GM21786 (cell line): ENCODE measurements around the gene MS4A4E.
"Not testable (repeated sequence)": the region's sequence is repeated elsewhere in the genome, so short reads cannot be mapped to it uniquely, and the experiment has no call there.

Experiments used
- ATAC-seq: cut with Tn5 transposase; IDR thresholded peaks from one replicate; pipeline ENCODE4 v1.9.1; 2021; ENCODE audit not compliant: unreplicated experiment

The MS4A4E gene

DNA sequence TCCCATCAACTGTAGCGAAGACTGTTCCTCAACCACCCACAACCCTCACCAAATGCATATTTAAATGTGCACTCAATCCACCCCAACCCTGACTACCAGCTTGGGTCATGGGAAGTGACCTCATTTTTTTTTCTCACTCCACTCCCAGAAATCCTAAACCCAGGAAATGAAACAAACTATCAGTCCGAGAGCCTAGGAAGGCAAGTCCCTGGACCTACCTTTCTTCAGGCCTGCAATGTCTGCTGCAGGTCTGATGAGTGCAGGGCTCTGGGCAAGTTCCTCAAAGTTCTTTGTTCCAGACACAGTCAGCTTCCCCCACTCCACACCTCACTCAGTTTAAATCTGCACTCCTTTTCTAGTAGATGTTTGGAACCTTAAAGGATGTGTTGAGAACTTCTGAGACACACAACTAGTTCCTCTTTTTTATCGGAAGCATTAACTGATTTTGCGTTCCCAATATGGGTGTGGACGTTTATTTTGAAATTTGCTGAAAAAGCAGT is at the start of gene MS4A4E:
Gene MS4A4E (minus strand): TSS at position 398 of the 500 bp plus-strand sequence. CDS start 13,082 bp downstream, outside the sequence.
- ATAC-seq: no peak

DNA sequence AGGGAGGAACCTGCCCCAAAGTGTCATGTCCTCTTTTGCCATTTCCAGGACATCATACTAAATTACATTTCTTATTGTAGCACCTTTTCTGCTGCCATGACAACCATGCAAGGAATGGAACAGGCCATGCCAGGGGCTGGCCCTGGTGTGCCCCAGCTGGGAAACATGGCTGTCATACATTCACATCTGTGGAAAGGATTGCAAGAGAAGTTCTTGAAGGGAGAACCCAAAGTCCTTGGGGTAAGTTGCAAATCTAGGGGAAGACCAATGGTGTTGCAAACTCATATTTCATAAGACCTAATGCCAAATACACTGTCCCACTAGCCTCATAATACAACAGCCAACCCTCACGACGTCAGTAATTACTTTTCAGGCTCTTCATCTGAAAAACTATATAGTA is 49.2 kb upstream of the MS4A4E start:
- ATAC-seq: no peak

DNA sequence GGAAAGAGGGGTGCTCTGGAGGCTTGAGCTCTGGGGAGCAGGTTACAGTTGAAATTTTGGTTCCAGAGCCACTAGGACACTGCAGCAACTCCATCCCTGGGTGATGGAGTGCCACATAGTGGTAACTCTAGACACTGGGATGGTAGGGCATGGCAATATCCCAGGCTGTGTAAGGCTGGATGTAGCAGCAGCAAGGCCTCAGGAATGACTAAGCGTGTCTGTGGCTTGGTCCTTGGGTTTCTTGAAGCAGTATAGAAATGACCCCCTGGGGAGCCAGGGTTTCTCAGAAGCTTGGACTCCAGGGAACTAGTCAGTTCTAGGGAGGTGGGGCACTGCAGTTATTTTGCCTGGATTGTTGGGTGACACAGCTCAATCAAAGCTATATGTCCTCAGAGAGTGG is 45.6 kb upstream of the MS4A4E start:
- no peak for ATAC-seq

DNA sequence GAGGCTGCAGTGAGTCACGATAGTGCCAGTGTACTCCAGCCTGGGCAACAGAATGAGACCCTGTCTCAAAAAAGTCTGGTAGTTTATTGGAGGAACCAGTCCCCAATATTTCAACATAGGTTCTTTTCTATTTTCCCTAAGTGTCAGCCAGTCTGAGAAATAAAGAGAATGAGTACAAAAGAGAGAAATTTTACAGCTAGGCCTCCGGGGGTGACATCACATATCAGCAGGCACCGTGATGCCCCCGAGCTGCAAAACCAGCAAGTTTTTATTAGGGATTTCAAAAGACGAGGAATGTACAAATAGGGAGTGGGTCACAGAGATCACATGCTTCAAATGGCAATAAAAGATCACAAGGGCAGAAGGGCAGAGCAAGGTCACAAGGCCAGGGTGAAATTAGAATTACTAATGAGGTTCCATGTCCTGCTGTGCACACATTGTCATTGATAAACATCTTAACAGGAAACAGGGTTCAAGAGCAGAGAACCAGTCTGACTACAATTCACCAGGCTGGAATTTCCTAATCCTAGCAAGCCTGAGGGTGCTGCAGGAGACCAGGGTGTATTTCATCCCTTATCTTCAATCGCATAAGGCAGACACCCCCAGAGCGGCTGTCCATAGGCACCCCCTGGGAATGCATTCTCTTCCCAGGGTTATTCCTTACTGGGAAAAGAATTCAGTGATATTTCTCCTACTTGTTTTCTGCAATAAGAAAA is 42.6 kb upstream of the MS4A4E start:
- ATAC-seq: not testable (repeated sequence)

DNA sequence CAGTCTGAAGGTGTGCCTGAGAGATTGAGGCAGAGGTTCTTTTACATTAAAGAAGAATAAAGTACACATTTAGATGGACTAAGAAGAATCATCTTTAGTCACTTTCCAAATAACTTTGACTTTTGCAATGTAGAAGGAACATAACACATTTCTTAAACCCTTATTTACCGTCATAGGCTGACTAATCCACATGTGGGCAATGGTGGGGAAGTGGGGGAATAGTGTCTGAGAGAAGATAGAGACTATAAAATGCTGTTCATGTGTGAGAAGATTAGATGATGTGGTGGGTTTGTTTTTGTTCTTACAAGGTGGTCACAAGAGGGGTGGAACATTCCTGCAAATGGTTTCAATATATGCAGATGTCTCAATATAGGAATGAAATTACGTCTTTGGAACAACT is 39.3 kb upstream of the MS4A4E start:
- no peak for ATAC-seq

DNA sequence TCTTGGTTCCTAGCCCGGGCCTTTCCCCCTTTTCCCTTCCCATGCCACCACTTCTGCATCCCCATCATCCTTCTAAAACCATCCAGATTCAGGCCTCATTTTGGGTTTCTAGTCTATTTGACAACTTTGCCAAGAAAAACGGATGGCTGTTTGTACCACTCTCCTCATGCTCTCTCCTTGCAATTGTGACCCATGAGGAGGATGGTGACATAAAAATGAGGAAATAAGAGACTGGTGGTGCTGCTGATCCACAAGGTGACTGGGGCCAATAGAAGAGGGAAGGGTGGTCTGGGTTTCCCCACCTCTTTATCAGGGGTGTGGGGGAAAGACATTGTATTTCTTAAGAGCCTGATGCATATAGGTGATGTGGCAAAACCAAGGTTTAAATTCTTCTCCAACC is 38.5 kb upstream of the MS4A4E start:
- ATAC-seq: no peak

DNA sequence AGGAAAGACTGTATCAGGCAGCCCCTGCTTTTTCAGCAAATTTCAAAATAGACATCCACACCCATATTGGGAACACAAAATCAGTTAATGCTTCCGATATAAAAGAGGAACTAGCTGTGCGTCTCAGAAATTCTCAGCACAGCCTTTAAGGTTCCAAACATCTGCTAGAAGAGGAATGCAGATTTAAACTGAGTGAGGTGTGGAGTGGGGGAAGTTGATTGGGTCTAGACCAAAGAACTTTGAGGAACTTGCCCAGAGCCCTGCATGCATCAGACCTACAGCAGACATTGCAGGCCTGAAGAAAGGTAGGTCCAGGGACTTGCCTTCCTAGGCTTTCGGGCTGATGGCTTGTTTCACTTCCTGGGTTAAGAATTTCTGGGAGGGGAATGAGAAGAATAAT is 37.5 kb upstream of the MS4A4E start, which contains the start of gene MS4A4A:
Gene MS4A4A (plus strand): TSS at position 255 of the 400 bp plus-strand sequence. CDS start 10 bp downstream, at position 265.
- ATAC-seq: no peak

DNA sequence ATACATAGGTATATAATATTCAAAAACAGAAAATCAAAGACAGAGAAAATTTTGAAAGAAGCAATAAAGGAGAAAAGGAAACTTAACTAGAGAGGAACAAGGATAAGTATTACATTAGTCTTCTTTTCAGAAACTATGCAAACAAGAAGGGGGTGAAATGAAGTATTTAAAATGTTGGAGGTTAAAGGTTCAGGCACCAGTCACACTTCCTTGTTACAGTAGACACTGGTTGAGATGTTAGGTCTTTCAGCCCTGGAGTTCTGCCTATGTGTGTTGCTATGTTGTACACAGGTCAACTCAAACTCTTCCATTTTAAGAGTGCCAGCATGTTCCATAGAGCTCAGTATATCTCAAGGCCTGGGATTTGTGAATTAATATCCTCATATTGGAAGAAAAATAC is 31.5 kb upstream of the MS4A4E start:
- no peak for ATAC-seq

DNA sequence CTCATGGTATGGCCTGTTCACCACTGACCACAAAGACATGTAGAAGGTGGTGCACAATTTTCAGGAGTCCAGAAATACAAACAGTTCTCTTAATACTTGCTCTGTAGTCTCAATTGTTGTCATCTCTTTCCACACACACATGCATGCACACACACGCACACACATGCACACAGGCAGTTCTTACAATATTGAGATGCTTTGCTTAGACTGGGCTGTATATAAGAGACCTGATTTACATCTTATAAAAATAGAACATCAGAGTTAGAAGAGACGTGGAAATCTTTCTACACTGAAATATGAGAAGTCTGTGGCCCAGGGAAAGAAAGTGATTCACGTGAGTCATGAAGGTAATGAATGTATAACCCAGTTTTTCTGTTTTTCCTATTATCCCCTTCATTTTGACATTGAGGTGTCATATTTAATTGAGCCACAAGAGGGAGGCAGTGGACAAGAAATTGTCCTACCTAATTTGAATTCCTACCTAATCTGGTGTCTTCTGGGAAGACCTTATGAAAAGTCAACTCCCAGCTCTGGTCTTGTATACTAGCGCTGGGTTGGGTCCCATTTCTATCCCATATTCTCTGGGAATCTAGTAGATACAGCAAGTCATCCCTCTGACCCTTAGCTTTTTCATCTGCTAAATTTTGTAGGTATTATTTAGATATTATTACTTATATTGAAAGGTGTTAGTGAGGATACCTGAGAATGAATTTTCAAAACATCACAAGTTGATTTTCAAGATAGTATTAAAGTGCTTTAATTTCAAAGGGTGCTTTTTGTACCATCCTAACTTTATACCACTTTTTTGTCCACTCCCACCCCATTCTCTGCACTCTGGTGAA is 22.7 kb upstream of the MS4A4E start:
- ATAC-seq: no peak

DNA sequence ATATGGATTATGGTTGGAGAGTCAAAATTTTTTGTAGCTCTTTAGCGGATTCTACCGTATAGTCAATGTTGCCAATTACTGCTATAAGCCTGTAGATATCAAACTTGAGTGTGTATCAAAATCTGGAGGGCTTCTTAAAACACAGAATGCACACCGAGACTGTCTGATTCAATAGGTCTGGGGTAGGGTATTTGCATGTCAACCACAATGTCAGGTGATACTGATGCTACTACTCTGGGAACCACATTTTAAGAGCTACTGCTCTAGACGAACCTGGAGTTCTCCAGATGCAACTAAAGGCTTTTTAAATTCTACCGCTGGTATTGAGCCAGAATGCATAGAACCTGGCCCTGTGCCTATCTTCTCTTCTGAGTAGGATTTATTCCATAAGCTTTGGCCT is 21.7 kb upstream of the MS4A4E start:
- no peak for ATAC-seq

DNA sequence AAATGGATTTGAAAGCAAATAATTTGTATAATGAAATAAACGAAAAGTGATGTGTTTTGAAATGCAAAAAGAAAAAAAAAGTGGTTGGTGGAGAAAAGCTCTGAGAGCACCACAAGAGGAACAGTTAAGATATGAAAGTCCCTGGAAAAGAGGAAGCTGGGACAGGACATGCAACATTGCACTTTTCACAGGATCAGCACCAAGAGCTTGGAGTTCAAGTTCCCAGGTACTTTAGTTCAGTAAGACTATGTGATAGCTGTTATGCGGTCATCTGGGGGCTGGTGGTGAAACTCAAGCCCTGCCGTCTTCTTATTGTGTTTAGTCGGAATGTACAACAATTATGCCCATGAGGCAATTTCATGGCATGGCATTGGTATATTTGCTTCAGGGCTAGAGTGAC is 20.5 kb upstream of the MS4A4E start:
- ATAC-seq: no peak

DNA sequence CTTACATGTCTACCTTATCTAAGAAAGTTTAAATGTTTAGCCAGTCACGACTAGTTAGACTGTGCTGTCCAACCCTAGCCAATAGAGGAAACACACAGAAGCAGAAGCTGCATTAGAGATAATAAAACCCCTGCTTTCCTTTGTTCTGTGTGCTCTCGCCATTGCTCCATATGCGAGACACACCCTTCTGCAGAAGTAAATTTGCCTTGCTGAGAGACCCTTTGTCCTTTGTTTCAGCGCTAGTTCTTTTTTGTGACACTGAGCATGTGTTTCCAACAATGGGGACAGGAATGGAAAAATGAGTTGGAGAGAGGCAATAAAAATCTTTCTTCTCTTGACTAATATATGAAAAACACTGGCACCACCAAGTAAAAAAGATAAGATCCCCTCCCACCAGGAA is 18.1 kb upstream of the MS4A4E start:
- ATAC-seq: no peak

DNA sequence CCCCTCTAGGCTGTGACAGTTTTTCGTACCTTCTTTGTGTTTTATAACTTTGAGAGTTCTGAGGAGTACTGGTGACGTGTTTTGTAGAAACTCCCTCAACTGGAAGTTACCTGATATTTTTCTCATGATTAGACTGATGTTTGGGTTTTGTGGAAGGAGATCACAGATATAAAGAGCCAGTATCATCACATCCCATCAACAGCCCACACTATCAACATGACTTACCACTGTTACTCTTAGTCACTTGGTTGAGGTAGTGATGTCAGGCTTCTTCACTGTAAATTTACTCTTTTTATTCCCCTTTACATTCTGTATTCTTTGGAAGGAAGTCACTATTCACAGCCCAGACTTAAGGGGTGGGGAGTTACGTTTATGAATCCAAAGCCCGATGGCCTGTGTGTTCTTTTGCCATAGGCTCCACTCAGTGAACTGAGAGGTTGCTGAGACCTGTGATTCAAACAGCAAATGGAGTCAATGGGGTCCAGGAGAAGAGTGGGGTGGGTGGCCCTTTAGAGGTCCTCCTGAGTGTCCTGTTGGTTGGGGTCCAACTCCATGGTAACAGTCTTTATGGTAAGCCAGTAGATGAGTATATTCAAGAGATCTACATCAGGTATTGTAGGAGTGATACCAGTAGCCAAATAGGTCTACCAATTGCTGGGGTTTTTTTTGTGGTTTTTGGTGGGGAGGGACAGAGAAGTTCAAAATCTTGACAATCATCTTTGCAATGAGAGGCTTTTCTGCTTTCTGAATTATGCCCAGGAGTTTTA is 15.2 kb upstream of the MS4A4E start:
- no peak for ATAC-seq

DNA sequence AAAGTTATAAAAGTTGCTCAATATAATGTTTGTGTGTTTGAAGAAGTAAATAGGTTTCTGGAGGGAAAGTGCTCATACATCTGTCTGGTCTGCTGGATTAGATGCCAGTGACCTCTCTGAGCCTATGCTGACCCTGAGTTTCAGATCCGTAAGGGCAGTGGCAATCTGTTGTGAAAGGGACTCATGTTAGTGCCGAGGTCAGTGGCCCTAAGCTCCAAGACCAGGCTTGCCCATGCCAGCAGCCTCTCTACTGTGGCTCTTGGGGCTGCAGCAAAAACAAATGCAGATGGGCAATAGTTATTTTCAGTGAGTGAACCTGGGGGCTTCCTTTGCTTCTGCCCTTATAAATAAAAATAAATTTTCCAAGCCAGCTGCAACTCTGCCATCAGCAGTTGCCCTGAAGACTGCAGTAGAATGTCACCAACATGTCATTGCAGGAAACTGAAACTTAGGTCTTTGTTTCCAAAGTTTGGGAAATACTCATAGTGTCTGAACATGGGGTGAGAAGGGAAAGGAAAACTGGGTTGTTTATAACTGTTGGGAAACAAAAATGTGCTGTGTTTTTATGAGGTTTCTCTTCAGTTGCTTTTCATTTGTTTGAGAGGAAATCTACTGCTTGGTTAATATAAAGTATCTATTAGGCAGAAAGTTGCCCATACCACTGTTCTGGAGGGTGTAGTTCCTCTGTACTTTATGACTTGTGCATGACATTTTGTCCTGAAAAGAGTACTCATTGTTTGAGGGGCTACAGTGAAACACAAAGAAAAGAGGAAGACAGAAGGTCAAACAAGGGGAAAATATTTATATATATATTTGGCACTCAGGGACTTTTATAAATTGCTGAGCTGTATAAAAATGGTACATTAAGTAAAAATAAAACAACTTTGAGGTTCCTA is 9.5 kb upstream of the MS4A4E start:
- ATAC-seq: no peak

DNA sequence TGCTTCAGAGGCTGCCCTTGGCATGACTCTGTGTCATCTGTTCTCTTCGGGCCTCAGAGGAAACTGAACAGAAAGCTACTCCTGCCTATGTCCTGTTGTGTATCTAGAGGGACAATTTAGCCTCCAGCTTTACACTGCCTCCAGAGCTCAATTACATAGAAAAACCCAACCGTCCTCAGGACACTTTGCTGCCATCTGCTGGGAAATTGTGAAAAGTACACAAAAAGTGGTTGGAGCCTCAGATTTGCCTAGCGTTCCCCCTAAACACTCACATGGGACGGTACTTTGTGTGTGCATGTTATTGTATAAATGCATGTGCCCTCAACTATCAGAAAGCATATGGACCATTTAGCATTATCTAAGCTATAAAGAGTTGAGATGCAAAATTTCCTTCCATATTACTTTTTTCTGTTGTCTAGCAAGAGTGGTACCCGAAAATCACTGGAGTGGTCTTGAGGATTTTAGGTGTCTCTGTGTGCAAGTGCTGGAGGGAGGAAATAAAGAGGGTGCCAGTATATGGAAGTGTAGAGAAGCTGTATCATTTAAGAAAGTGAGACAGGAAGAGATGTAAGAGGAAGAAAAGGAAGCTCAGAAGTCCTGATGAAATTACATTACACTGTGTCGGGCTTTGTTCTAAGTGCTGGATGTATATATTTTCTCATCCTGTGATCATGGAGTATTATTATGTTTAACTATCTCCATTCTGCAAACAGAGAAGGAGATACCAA is 8.7 kb upstream of the MS4A4E start:
- ATAC-seq: no peak

DNA sequence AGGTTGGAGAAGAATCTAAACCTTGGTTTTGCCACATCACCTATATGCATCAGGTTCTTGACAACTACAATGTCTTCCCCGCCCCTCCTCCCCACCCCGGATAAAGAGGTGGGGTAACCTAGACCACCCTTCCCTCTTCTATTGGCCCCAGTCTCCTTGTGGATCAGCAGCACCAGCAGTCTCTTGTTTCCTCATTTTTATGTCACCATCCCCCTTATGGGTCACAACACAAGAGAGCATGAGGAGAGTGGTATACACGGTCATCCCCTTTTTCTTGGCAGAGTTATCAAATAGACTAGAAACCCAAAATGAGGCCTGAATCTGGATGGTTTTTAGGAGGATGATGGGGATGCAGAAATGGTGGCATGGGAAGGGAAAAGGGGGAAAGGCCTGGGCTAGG is 1.2 kb downstream of the MS4A4E start:
- no peak for ATAC-seq

DNA sequence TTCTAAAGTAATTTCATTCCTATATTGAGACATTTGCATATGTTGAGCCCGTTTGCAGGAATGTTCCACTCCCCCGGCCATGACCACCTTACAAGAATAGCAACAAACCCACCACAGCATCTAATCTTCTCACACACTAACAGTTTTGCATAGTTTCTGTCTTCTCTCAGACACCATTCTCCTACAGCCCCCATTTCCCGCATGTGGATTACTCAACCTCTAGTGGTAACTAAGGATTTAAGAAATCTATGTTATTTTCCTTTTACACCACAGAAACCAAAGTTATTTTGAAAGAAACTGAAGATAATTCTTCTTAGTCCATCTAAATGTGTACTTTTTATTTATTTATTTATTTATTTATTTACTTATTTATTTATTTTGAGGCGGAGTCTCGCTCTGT is 2.3 kb downstream of the MS4A4E start:
- ATAC-seq: no peak

DNA sequence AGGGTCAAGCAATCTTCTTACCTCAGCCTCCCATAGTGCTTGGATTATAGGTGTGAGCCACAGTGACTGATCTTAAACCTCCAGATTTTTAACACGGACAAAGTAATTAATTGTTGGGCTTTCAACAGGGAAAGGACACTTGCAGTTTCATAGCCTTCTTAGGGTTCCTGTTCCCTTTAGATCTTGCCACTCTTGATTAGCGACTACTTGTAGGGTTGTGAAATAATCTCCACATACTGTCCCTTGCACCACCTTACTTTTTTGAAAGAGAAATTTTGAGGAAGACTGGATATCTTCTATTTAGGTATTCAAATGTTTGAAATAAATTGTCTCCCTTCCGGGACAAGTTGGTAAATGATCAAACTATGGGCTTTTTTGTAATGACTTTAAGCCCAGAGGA is 7.6 kb downstream of the MS4A4E start:
- no peak for ATAC-seq

DNA sequence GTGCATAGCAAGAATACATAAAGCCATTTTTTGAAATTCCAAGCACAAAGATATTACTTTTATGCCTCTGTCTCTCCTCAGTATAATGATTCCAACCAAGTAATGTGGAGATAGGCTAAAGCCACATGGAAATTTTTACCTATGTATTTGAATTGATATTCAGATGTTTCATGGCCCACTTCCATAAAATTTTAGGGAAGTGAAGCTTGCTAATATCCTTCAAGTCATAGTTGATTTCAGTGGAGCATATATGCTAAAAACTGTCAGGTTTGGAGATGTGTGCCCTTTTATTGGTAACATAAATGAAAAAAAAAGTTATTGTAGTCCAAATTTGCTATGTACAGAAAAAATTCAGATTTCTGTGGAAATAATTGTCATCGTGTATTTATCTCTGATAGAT is 12.3 kb downstream of the MS4A4E start:
- no peak for ATAC-seq

DNA sequence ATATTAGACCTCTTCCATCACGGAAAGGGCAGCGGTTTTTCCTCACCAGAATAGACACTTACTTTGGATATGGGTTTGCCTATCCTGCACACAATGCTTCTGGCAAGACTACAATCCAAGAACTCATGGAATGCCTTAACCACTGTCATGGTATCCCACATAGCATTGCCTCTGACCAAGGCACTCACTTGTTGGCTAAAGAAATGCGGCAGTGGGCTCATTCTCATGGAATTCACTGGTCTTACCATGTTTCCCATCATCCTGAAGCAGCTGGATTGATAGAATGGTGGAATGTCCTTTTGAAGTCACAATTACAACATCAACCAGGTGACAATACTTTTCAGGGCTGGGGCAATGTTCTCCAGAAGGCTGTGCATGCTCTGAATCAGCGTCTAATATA is 20.8 kb downstream of the MS4A4E start:
- no peak for ATAC-seq
